Natural killer cell (primary cell): ENCODE data around the gene VASP. TPM values are rescaled to one million over a fixed set of nuclear protein-coding genes. Genes with fewer than 3 reads are reported as not detected.

ENCODE experiments used
- ATAC-seq, 3 donors: fragments of 150-1000 bp in 2 of 3; fragments of 200-7000 bp in 1 of 3; cut with Tn5 transposase; 1 replicate in 1 of 3; 2 replicates in 2 of 3; pipeline ENCODE4 v1.10.0; 2021; ENCODE audit warnings: mild to moderate bottlenecking in 2 of 3, moderate library complexity in 2 of 3
- DNase-seq, 2 donors: peaks; one replicate each; pipeline versions ENCODE4 v3.0.0 to v3.0.0-alpha.2; 2013 to 2021; ENCODE audit warnings: mixed read lengths in 1 of 2
- H3K27ac ChIP-seq: one replicate; pipeline ENCODE4 v1.5.1; 2013; ENCODE audit warnings: mild to moderate bottlenecking, low read length
- H3K27me3 ChIP-seq: one replicate; pipeline ENCODE4 v1.6.1; 2013; ENCODE audit warnings: low read length; ENCODE audit not compliant: control insufficient read depth, insufficient read depth
- H3K36me3 ChIP-seq: one replicate; pipeline ENCODE4 v1.6.1; 2013; ENCODE audit warnings: low read length; ENCODE audit not compliant: control insufficient read depth, insufficient read depth
- H3K4me1 ChIP-seq: one replicate; pipeline ENCODE4 v1.6.1; 2013; ENCODE audit warnings: low read length; ENCODE audit not compliant: control insufficient read depth, insufficient read depth
- H3K4me3 ChIP-seq: one replicate; pipeline ENCODE4 v1.5.1; 2013; ENCODE audit warnings: low read length
- H3K9me3 ChIP-seq: one replicate; pipeline ENCODE4 v1.6.1; 2013; ENCODE audit warnings: low read length; ENCODE audit not compliant: control insufficient read depth, insufficient read depth
- H3K27ac Mint-ChIP-seq, 2 donors: one replicate each; pipeline ENCODE4 v1.8.0; 2022; ENCODE audit warnings: mild to moderate bottlenecking in 2 of 2, mixed read lengths in 2 of 2, moderate library complexity in 1 of 2
- H3K27me3 Mint-ChIP-seq, 2 donors: one replicate each; pipeline ENCODE4 v1.8.0; 2022; ENCODE audit warnings: low read depth in 2 of 2, mixed read lengths in 2 of 2
- H3K36me3 Mint-ChIP-seq: one replicate; pipeline ENCODE4 v1.8.0; 2022; ENCODE audit warnings: mixed read lengths
- H3K4me1 Mint-ChIP-seq, 2 donors: one replicate each; pipeline ENCODE4 v1.8.0; 2022; ENCODE audit warnings: mixed read lengths in 2 of 2
- H3K4me3 Mint-ChIP-seq: one replicate; pipeline ENCODE4 v1.8.0; 2022; ENCODE audit warnings: mild to moderate bottlenecking, moderate library complexity, mixed read lengths
- H3K9me3 Mint-ChIP-seq, 2 donors: one replicate each; pipeline ENCODE4 v1.8.0; 2022; ENCODE audit warnings: mixed read lengths in 2 of 2
- WGBS: methylation state at CpG from one replicate; pipeline ENCODE4 v1.1.7; 2013; ENCODE audit warnings: missing lambda C conversion rate; ENCODE audit not compliant: insufficient coverage; 5-methylcytosine and 5-hydroxymethylcytosine counted together
- intact Hi-C: fragments of 100-400 bp; cut with micrococcal nuclease; formaldehyde crosslinking; loops from one replicate; pipeline ENCODE4 v1.14.2; 2022
- total RNA-seq, 4 donors: library from RNA; stranded (reverse); fragments of 120-200 nt in 1 of 4; gene quantifications; one replicate each; pipeline versions ENCODE4 v1.2.3 to v1.2.4, GENCODE V29; 2013 to 2022
- TF ChIP-seq, protein P1 (sequence below): fragments of 200-600 bp; IDR thresholded peaks from one replicate; pipeline ENCODE4 v1.8.0; 2022; ENCODE audit warnings: antibody characterized with exemption

VASP gene
- total RNA-seq, 3 donors from 2014 or later (not counting 1 experiment from before 2014, with no cell fraction given), result 192 to 244 (median 237) TPM

DNA sequence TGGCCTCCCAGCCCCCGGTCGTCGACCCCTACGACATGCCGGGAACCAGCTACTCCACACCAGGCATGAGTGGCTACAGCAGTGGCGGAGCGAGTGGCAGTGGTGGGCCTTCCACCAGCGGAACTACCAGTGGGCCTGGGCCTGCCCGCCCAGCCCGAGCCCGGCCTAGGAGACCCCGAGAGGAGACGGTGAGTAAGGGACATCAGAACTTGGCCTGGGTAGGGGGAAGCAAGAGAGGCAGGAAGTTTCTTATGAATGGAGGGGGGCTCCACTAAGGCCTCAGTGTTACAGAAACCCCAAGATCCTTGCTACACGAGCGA is 36.6 kb upstream of the VASP start:
- H3K36me3 Mint-ChIP-seq, result no peaks in the 10 kb centered on the region
- no peak for DNase-seq
- peaks cover 50 to 86% of the 10 kb centered on the region in 2 donors for H3K4me1 Mint-ChIP-seq

DNA sequence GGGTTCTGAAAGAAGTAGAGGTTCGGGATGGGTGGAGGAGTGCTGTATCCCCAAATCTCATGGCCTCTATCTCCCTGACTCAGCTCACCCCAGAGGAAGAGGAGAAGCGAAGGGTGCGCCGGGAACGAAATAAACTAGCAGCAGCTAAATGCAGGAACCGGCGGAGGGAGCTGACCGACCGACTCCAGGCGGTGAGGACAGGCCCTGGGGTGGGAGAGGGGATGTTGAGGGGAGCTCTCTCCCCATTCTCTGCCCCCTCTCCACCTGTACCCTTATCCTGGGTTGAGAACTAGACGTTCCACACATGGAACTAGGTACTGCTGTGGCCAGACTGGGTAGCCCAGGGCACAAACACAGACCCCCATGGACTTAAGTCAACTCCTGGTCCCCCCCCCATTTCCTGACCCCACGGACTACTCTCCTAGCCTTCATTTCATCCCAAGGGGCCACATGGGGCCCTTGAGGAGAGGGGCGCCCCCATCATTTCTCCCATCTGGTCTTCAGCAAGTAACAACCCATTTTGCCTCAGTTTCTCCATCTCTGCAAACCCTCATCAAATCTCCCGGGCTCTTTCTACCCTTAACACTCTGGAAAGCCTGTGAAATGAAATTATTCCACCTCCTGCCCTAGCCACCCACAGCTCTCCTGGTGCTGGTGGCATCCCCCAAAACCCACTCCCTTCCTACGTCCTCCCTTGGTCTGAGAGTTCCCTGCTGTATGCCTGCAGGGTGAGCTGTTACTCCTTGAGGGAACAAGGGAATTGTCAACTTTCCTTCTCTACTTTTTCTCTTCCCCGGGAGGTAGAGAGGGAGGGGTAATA is 36.0 kb upstream of the VASP start:
- no peak overlapping the region for H3K27ac ChIP-seq
- Mint-ChIP-seq H3K27ac (peak overlapping the region; percentile 87 to 99), H3K4me1 (peaks cover 56 to 90% of the 10 kb centered on the region in 2 donors), H3K9me3 (no peaks in the 10 kb centered on the region), H3K27me3 (peaks cover 8 to 28% of the 10 kb centered on the region in 2 donors), H3K36me3 (no peaks in the 10 kb centered on the region), H3K4me3 (peak overlapping the region; percentile 96)
- WGBS, result 84% methylated on average over 9 of the region's 16 CpGs
- peaks cover 6% of the 10 kb centered on the region for H3K27me3 ChIP-seq
- no peaks in the 10 kb centered on the region for H3K9me3 ChIP-seq
- H3K4me1 ChIP-seq, result peaks cover 52% of the 10 kb centered on the region
- ATAC-seq, result no peak
- no peaks in the 10 kb centered on the region for H3K36me3 ChIP-seq
- intact Hi-C loops, result no loop called here
- DNase-seq, result peak in 1 of 2 donors; percentile 51
- H3K4me3 ChIP-seq, result no peak overlapping the region
- TF ChIP-seq, protein P1, sequence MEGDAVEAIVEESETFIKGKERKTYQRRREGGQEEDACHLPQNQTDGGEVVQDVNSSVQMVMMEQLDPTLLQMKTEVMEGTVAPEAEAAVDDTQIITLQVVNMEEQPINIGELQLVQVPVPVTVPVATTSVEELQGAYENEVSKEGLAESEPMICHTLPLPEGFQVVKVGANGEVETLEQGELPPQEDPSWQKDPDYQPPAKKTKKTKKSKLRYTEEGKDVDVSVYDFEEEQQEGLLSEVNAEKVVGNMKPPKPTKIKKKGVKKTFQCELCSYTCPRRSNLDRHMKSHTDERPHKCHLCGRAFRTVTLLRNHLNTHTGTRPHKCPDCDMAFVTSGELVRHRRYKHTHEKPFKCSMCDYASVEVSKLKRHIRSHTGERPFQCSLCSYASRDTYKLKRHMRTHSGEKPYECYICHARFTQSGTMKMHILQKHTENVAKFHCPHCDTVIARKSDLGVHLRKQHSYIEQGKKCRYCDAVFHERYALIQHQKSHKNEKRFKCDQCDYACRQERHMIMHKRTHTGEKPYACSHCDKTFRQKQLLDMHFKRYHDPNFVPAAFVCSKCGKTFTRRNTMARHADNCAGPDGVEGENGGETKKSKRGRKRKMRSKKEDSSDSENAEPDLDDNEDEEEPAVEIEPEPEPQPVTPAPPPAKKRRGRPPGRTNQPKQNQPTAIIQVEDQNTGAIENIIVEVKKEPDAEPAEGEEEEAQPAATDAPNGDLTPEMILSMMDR, result no peak

More for the DNA sequence above, 36.6 kb upstream of the VASP start:
- no peak for ATAC-seq
- TF ChIP-seq, protein P1, result no peak
- Histone ChIP-seq H3K4me3 (no peak overlapping the region), H3K4me1 (peaks cover 51% of the 10 kb centered on the region), H3K36me3 (no peaks in the 10 kb centered on the region), H3K9me3 (no peaks in the 10 kb centered on the region), H3K27me3 (peaks cover 6% of the 10 kb centered on the region), H3K27ac (no peak overlapping the region)
- peaks cover 8 to 28% of the 10 kb centered on the region in 2 donors for H3K27me3 Mint-ChIP-seq
- H3K9me3 Mint-ChIP-seq, result no peaks in the 10 kb centered on the region
- peak overlapping the region; percentile 96 for H3K4me3 Mint-ChIP-seq
- H3K27ac Mint-ChIP-seq, result peak overlapping the region; percentile 87 to 99
- intact Hi-C loops, result no loop called here
- 95% methylated on average over 15 of the region's 15 CpGs for WGBS

DNA sequence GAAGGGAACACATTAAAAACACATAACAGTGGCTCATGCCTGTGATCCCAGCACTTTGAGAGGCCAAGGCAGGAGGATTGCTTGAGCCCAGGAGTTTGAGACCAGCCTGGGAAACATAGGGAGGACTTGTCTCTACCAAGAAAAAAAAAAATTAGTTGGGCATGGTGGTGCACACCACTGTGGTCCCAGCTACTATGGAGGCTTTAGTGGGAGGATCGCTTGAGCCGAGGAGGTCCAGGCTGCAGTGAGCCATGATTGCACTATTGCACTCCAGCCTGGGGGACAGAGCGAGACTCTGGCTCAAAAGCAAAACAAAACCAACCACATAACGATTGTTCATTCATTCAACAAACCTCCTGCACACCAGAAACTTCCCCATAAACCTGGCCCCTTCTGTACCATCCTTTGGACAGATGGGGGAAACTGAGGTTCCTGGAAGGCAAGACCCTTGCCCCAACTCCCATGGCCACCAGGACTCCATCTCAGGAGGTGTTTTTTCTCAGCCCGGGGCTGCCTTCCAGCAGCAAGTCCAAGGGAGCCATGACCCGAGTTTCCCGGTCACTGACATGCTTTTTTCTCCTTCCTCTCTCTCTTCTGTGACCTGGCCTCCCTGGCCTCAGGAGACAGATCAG is 35.2 kb upstream of the VASP start:
- Mint-ChIP-seq H3K9me3 (no peaks in the 10 kb centered on the region), H3K4me3 (peak overlapping the region; percentile 96), H3K27ac (peak overlapping the region; percentile 87 to 99), H3K27me3 (peaks cover 8 to 28% of the 10 kb centered on the region in 2 donors), H3K36me3 (no peaks in the 10 kb centered on the region), H3K4me1 (peaks cover 59 to 93% of the 10 kb centered on the region in 2 donors)
- no peak for ATAC-seq
- WGBS, result 67% methylated on average over 7 of the region's 7 CpGs
- Histone ChIP-seq H3K9me3 (no peaks in the 10 kb centered on the region), H3K4me3 (no peak overlapping the region), H3K27me3 (peaks cover 6% of the 10 kb centered on the region), H3K36me3 (no peaks in the 10 kb centered on the region), H3K4me1 (peaks cover 52% of the 10 kb centered on the region), H3K27ac (no peak overlapping the region)
- DNase-seq, result peak; percentile 33 to 60
- intact Hi-C loops, result no loop called here
- TF ChIP-seq, protein P1, result no peak
